ENCODE measurements around the gene SLC22A31.
"Not testable (repeated sequence)": the region's sequence is repeated elsewhere in the genome, so short reads cannot be mapped to it uniquely, and the experiment has no call there.

The SLC22A31 gene

DNA sequence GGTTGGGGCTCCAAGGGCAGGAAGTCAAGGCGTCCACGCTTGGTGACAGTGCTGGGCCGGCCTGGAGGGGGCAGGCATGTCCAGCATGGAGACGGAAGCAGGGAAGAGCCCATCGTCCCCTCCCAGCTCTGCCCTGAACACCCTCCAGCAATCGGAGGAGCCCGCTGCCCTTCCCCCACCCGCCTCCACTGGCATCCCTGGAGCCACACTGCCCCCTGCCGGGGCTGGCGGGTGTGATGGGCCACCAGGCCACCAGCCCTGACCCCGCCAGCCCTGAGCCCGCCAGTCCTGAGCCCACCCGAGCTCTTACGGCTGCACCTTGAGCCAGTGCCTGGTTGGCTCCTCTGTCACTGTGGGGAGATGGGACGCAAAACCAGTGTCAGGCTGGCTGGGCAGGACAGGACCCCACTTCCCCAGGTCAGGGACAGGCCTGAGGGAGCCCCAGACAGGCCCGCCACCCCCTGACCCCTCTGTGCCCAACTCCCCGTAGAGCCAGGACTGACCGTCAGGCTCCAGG, 32.9 kb downstream of the SLC22A31 start:
- Histone ChIP-seq H3K9ac (ENCODE audit: low read length in 5 of 5) (no peak overlapping the region), H3K4me3 (ENCODE audit: low read depth in 1 of 5, low read length in 5 of 5) (peak overlapping the region in 1 of 5 donors; percentile 37), H3K9me3 (ENCODE audit: control insufficient read depth in 5 of 5, low read length in 5 of 5) (no peaks in the 10 kb centered on the region), H3K27ac (ENCODE audit: low read depth, low read length) (no peak overlapping the region), H3K27me3 (ENCODE audit: control insufficient read depth in 5 of 5, insufficient read depth in 4 of 5, low read length in 5 of 5) (peaks cover 39 to 64% (median 42%) of the 10 kb centered on the region in 5 donors), H3K4me1 (ENCODE audit: control insufficient read depth in 5 of 5, insufficient read depth in 5 of 5, low read length in 5 of 5) (peaks cover 0 to 19% (median 11%) of the 10 kb centered on the region in 5 donors), H3K36me3 (ENCODE audit: control insufficient read depth in 5 of 5, insufficient read depth in 5 of 5, low read length in 5 of 5) (no peaks in the 10 kb centered on the region)

DNA sequence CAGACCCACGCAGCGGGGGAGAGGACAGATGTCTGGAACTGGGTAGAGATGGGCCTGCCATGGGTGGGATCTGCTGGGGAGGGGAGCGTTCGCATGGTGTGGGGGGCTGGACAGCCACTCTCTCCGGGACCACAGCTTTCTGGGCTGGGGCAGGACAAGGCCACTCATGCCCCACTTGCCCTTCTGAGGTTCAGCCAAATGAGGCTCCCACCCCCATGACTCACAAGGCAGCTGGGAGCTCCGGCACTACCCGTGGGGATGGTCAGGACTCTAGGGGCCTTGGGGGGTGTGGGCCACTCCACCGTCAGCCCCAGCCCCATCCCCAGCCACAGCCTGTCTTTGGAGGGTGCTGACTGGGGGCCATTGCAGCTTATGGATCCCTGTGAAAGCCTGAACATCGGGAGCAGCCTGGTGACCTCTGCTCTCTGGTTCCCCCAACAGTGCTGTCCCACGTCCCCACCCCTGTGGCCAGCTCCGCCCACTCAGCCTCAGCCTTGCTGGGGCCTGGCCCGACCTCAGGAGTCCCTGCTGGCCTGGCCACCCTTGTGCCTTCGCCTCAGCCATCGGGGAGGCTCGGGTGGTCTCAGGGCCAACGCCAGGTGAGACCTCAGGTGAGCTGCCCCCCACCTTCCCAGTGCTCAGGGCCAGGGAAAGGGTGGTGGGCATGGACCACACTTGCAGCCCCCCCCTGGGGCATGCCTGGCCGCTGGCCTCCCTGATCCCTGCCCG, 33.5 kb downstream of the SLC22A31 start:
- H3K27me3 ChIP-seq (ENCODE audit: control insufficient read depth in 5 of 5, insufficient read depth in 4 of 5, low read length in 5 of 5) = peaks cover 43 to 68% (median 47%) of the 10 kb centered on the region in 5 donors
- H3K9ac ChIP-seq (ENCODE audit: low read length in 5 of 5) = no peak overlapping the region
- H3K36me3 ChIP-seq (ENCODE audit: control insufficient read depth in 5 of 5, insufficient read depth in 5 of 5, low read length in 5 of 5) = no peaks in the 10 kb centered on the region
- no peaks in the 10 kb centered on the region for H3K9me3 ChIP-seq (ENCODE audit: control insufficient read depth in 5 of 5, low read length in 5 of 5)
- no peak overlapping the region for H3K27ac ChIP-seq (ENCODE audit: low read depth, low read length)
- peaks cover 0 to 18% (median 11%) of the 10 kb centered on the region in 5 donors for H3K4me1 ChIP-seq (ENCODE audit: control insufficient read depth in 5 of 5, insufficient read depth in 5 of 5, low read length in 5 of 5)
- H3K4me3 ChIP-seq (ENCODE audit: low read depth in 1 of 5, low read length in 5 of 5) = peak overlapping the region in 1 of 5 donors; percentile 37

- not testable (repeated sequence) for H3K27ac ChIP-seq (ENCODE audit: low read depth, low read length); H3K4me3 ChIP-seq (ENCODE audit: low read depth in 1 of 5, low read length in 5 of 5); H3K36me3 ChIP-seq (ENCODE audit: control insufficient read depth in 5 of 5, insufficient read depth in 5 of 5, low read length in 5 of 5); H3K9me3 ChIP-seq (ENCODE audit: control insufficient read depth in 5 of 5, low read length in 5 of 5); H3K9ac ChIP-seq (ENCODE audit: low read length in 5 of 5); H3K4me1 ChIP-seq (ENCODE audit: control insufficient read depth in 5 of 5, insufficient read depth in 5 of 5, low read length in 5 of 5)
- peaks cover 39 to 70% (median 53%) of the 10 kb centered on the region in 5 donors for H3K27me3 ChIP-seq (ENCODE audit: control insufficient read depth in 5 of 5, insufficient read depth in 4 of 5, low read length in 5 of 5)
Measured at GRCh38 chr16:89165681-89165979, 34.7 kb downstream of the SLC22A31 start.

DNA sequence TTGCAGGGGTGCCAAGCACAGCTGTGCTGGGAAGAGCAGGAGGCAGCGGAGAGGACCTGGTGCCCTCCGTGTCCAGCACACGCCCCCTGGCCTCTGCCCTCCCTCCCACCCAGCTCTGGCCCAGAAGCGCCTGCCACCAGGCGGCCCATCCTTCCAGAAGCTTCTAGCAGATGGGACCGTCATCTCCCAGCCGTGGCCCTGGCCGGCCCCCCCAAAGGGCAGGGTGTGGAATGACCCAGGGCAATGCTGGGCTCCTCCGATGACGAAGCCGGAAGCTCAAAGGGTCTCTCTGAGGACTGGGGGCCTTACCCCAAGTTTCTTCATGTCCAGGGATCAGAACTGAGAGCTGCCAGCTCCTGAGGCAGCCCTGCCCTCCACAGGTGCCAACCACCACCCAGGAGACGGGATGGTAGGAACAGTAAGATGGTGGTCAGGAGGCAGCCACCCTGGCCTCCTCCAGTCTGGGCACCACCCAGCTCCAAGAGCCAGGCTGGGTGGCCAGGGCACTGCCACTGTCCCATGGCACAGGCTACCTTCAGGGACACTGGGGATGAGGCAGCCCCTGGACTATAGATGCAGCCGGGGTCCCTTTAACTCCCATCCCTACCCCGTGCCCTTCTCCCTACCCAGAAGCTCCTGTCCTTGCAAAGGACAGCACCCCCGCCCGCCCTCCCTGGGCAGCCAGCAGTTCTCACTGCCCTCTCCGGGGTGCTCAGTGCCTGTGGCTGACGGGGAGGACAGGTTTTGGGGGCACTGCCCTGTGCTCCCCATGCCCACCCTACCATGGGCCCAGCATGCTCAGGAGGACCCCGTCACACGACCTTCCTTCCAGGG, 35.3 kb downstream of the SLC22A31 start:
- no peaks in the 10 kb centered on the region for H3K36me3 ChIP-seq (ENCODE audit: control insufficient read depth in 5 of 5, insufficient read depth in 5 of 5, low read length in 5 of 5)
- no peak overlapping the region for H3K9ac ChIP-seq (ENCODE audit: low read length in 5 of 5)
- no peak overlapping the region for H3K4me3 ChIP-seq (ENCODE audit: low read depth in 1 of 5, low read length in 5 of 5)
- no peaks in the 10 kb centered on the region for H3K9me3 ChIP-seq (ENCODE audit: control insufficient read depth in 5 of 5, low read length in 5 of 5)
- H3K4me1 ChIP-seq (ENCODE audit: control insufficient read depth in 5 of 5, insufficient read depth in 5 of 5, low read length in 5 of 5) = peaks cover 0 to 8% (median 5%) of the 10 kb centered on the region in 5 donors
- H3K27ac ChIP-seq (ENCODE audit: low read depth, low read length) = no peak overlapping the region
- H3K27me3 ChIP-seq (ENCODE audit: control insufficient read depth in 5 of 5, insufficient read depth in 4 of 5, low read length in 5 of 5) = peaks cover 34 to 65% (median 48%) of the 10 kb centered on the region in 5 donors

DNA sequence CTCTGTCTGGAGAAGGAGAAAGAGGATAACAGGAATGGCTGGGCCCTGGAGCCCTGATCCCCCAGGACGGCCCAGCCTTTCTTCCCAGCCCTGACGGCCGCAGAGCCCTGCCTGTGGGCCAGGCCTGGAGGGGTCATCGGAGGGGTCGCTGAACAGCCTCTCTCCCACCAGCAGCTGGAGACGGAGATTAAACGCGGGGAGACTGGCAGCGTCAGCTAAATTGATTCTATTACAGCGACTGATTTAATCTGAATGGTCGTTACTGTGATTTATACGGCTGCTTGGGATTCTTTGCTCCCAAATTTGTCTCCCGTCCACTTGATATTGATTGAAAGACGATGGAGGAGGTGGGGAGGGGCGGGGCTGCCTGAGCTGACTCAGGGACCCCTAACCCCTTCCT, 35.9 kb downstream of the SLC22A31 start:
- peaks cover 0 to 8% (median 5%) of the 10 kb centered on the region in 5 donors for H3K4me1 ChIP-seq (ENCODE audit: control insufficient read depth in 5 of 5, insufficient read depth in 5 of 5, low read length in 5 of 5)
- H3K27ac ChIP-seq (ENCODE audit: low read depth, low read length) = no peak overlapping the region

GRCh38 chr16:89163297-89163696, 37.0 kb downstream of the SLC22A31 start:
- Histone ChIP-seq H3K27me3 (ENCODE audit: control insufficient read depth in 5 of 5, insufficient read depth in 4 of 5, low read length in 5 of 5) (peaks cover 19 to 49% (median 33%) of the 10 kb centered on the region in 5 donors), H3K36me3 (ENCODE audit: control insufficient read depth in 5 of 5, insufficient read depth in 5 of 5, low read length in 5 of 5) (no peaks in the 10 kb centered on the region), H3K4me3 (ENCODE audit: low read depth in 1 of 5, low read length in 5 of 5) (no peak overlapping the region), H3K4me1 (ENCODE audit: control insufficient read depth in 5 of 5, insufficient read depth in 5 of 5, low read length in 5 of 5) (peaks cover 0 to 8% (median 5%) of the 10 kb centered on the region in 5 donors), H3K27ac (ENCODE audit: low read depth, low read length) (no peak overlapping the region), H3K9me3 (ENCODE audit: control insufficient read depth in 5 of 5, low read length in 5 of 5) (no peaks in the 10 kb centered on the region), H3K9ac (ENCODE audit: low read length in 5 of 5) (no peak overlapping the region)

More for the DNA sequence above, 35.9 kb downstream of the SLC22A31 start:
- no peaks in the 10 kb centered on the region for H3K36me3 ChIP-seq (ENCODE audit: control insufficient read depth in 5 of 5, insufficient read depth in 5 of 5, low read length in 5 of 5)
- no peaks in the 10 kb centered on the region for H3K9me3 ChIP-seq (ENCODE audit: control insufficient read depth in 5 of 5, low read length in 5 of 5)
- no peak overlapping the region for H3K9ac ChIP-seq (ENCODE audit: low read length in 5 of 5)
- H3K27me3 ChIP-seq (ENCODE audit: control insufficient read depth in 5 of 5, insufficient read depth in 4 of 5, low read length in 5 of 5) = peaks cover 27 to 58% (median 45%) of the 10 kb centered on the region in 5 donors
- no peak overlapping the region for H3K4me3 ChIP-seq (ENCODE audit: low read depth in 1 of 5, low read length in 5 of 5)

DNA sequence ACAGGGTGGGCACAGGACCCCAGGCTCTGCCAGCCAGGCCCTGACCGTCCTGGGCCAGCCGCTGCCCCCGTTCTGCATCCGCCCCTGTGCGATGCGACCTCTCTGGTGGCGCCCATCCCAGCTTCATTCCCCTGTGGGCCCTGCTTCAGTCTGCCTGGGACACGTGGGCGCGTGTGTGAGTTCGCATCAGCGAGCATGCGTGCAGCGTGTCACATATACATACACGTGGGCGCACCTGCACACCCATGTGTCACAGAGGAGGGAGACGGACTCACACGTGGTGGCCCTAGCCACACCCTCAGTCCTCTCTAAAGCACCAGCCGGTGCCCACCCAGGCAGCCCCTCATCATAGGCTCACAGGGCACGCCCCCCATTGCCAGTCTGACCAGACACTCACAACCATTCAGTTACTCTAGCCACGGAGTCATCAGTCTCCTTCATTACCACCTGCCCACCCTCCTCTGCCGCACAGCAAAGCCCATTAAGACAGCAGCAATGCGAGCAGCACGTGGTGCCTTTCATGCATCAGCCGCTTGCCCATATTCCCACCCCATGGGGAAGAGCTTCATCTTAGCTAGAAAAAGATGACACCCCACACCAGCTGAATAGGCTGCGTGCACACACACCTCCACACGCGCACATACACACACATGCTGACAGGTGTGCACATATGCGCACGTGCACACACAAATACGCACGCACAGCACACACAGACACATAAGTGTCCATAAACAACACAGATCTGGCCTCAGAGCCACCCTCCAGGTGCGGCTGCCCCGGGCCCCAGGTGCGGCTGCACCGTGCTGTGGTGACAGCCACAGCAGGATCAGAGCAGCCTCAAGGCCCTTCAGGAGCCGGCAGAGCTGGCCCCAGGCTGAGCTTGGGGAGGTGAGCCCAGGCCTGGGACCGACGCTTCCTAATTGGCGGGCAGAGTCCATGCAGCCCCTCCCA, 38.3 kb downstream of the SLC22A31 start:
- Histone ChIP-seq H3K9ac (ENCODE audit: low read length in 5 of 5) (no peak overlapping the region), H3K9me3 (ENCODE audit: control insufficient read depth in 5 of 5, low read length in 5 of 5) (no peaks in the 10 kb centered on the region), H3K4me3 (ENCODE audit: low read depth in 1 of 5, low read length in 5 of 5) (no peak overlapping the region), H3K4me1 (ENCODE audit: control insufficient read depth in 5 of 5, insufficient read depth in 5 of 5, low read length in 5 of 5) (peaks cover 0 to 7% (median 4%) of the 10 kb centered on the region in 5 donors), H3K27ac (ENCODE audit: low read depth, low read length) (no peak overlapping the region), H3K27me3 (ENCODE audit: control insufficient read depth in 5 of 5, insufficient read depth in 4 of 5, low read length in 5 of 5) (peaks cover 15 to 38% (median 29%) of the 10 kb centered on the region in 5 donors), H3K36me3 (ENCODE audit: control insufficient read depth in 5 of 5, insufficient read depth in 5 of 5, low read length in 5 of 5) (no peaks in the 10 kb centered on the region)

DNA sequence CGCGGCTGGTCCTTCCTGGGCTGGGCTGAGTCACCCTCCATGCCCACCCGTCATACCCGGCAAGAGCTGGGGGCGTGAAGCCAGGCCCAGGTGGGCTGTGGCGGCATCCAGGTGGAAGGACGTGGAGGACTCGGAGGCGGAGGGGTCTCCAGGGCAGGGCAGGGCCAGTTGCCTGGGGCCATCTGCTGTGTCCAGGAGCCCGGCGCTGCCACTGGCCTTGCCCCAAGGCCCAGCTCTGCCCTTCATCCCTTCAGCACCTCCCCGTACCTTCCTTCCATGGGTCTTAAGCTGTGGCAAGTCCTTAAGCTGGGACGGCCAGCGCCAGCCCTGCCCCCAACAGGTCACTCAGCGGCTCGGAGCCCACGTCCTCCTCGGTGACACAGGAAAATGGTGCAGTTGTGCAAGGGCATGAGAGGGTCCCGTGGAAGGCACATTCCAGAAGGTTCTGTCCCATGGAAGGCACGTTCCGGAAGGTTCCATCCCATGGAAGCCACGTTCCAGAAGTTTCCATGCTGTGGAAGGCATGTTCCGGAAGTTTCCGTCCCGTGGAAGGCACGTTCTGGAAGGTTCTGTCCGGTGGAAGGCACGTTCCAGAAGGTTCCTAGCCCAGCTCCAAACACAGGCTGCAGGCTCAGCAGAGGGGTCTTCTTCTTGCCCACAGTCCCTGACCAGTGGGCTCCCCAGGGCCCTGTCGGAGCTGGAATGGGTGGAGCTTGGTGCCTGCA, 39.2 kb downstream of the SLC22A31 start:
- Histone ChIP-seq H3K27me3 (ENCODE audit: control insufficient read depth in 5 of 5, insufficient read depth in 4 of 5, low read length in 5 of 5) (peaks cover 12 to 32% (median 24%) of the 10 kb centered on the region in 5 donors), H3K4me1 (ENCODE audit: control insufficient read depth in 5 of 5, insufficient read depth in 5 of 5, low read length in 5 of 5) (peaks cover 0 to 13% (median 12%) of the 10 kb centered on the region in 5 donors), H3K36me3 (ENCODE audit: control insufficient read depth in 5 of 5, insufficient read depth in 5 of 5, low read length in 5 of 5) (no peaks in the 10 kb centered on the region), H3K4me3 (ENCODE audit: low read depth in 1 of 5, low read length in 5 of 5) (no peak overlapping the region), H3K27ac (ENCODE audit: low read depth, low read length) (no peak overlapping the region), H3K9ac (ENCODE audit: low read length in 5 of 5) (no peak overlapping the region), H3K9me3 (ENCODE audit: control insufficient read depth in 5 of 5, low read length in 5 of 5) (no peaks in the 10 kb centered on the region)

- Histone ChIP-seq H3K9me3 (ENCODE audit: control insufficient read depth in 5 of 5, low read length in 5 of 5) (no peaks in the 10 kb centered on the region), H3K4me3 (ENCODE audit: low read depth in 1 of 5, low read length in 5 of 5) (no peak overlapping the region), H3K27ac (ENCODE audit: low read depth, low read length) (no peak overlapping the region), H3K9ac (ENCODE audit: low read length in 5 of 5) (no peak overlapping the region), H3K4me1 (ENCODE audit: control insufficient read depth in 5 of 5, insufficient read depth in 5 of 5, low read length in 5 of 5) (peaks cover 9 to 26% (median 24%) of the 10 kb centered on the region in 5 donors), H3K27me3 (ENCODE audit: control insufficient read depth in 5 of 5, insufficient read depth in 4 of 5, low read length in 5 of 5) (peaks cover 9 to 30% (median 24%) of the 10 kb centered on the region in 5 donors), H3K36me3 (ENCODE audit: control insufficient read depth in 5 of 5, insufficient read depth in 5 of 5, low read length in 5 of 5) (no peaks in the 10 kb centered on the region)
Measured at GRCh38 chr16:89159850-89160354, 40.4 kb downstream of the SLC22A31 start.
